Fibroblast of skin of right quadriceps (primary cell): ENCODE data around the gene CDHR4.
"Not testable (repeated sequence)": the region's sequence is repeated elsewhere in the genome, so short reads cannot be mapped to it uniquely, and the experiment has no call there.

Experiments used
- DNase-seq: peaks from one replicate; pipeline ENCODE4 v3.0.0-alpha.2; 2013

Gene CDHR4

GRCh38 chr3:49779358-49780079 is 20.2 kb downstream of the CDHR4 start:
- DNase-seq = no peak

- DNase-seq = not testable (repeated sequence)
These were observed 23.6 kb downstream of the CDHR4 start for GRCh38 chr3:49776101-49776500.

- DNase-seq = no peak
These were observed 24.1 kb downstream of the CDHR4 start for GRCh38 chr3:49775538-49775937.

- DNase-seq = no peak
These were observed 27.0 kb downstream of the CDHR4 start for GRCh38 chr3:49772703-49773102.

GRCh38 chr3:49771340-49771938 is 28.2 kb downstream of the CDHR4 start:
- no peak for DNase-seq

GRCh38 chr3:49769926-49770325 is 29.7 kb downstream of the CDHR4 start:
- DNase-seq = no peak

- DNase-seq = no peak
These were observed 30.3 kb downstream of the CDHR4 start for GRCh38 chr3:49769286-49769915.

GRCh38 chr3:49763981-49764380 is 35.7 kb downstream of the CDHR4 start:
- DNase-seq = no peak

GRCh38 chr3:49761661-49762060 is 38.0 kb downstream of the CDHR4 start:
- no peak for DNase-seq

- no peak for DNase-seq
These were observed 40.4 kb downstream of the CDHR4 start for GRCh38 chr3:49759226-49759625.

- no peak for DNase-seq
These were observed 42.5 kb downstream of the CDHR4 start for GRCh38 chr3:49757197-49757596.

- no peak for DNase-seq
These were observed 43.6 kb downstream of the CDHR4 start for GRCh38 chr3:49756036-49756435.

- no peak for DNase-seq
These were observed 45.1 kb downstream of the CDHR4 start for GRCh38 chr3:49754536-49754935.

- no peak for DNase-seq
These were observed 48.2 kb downstream of the CDHR4 start for GRCh38 chr3:49751501-49751900.

GRCh38 chr3:49750056-49750455 is 49.6 kb downstream of the CDHR4 start:
- no peak for DNase-seq

- DNase-seq = not testable (repeated sequence)
These were observed 50.8 kb downstream of the CDHR4 start for GRCh38 chr3:49748874-49749273.

- peak; percentile 23 for DNase-seq
These were observed 51.7 kb downstream of the CDHR4 start for GRCh38 chr3:49747792-49748480.

- DNase-seq = no peak
These were observed 53.7 kb downstream of the CDHR4 start for GRCh38 chr3:49745986-49746385.
